RWPE2 (cell line): ENCODE measurements around the gene SLC29A3.

Experiments used
- ATAC-seq: fragments of 200-7000 bp; cut with Tn5 transposase; 3 replicates; pipeline ENCODE4 v1.9.1; 2021; ENCODE audit warnings: low read depth
- DNase-seq: peaks from one replicate; pipeline ENCODE4 v3.0.0-alpha.2; 2020; ENCODE audit warnings: low spot score
- H3K27ac ChIP-seq: fragments of 450-650 bp; 2 replicates; pipeline ENCODE4 v1.5.1; 2017; ENCODE audit warnings: mild to moderate bottlenecking; ENCODE audit not compliant: poor library complexity, severe bottlenecking
- H3K27me3 ChIP-seq: fragments of 250-450 bp; sonication (Bioruptor Pico); 2 replicates; pipeline ENCODE4 v1.5.1; 2021; ENCODE audit warnings: mild to moderate bottlenecking, moderate library complexity; ENCODE audit not compliant: insufficient read depth, poor library complexity, severe bottlenecking
- H3K36me3 ChIP-seq: fragments of 250-450 bp; sonication (Bioruptor Pico); 2 replicates; pipeline ENCODE4 v1.5.1; 2020; ENCODE audit warnings: low read depth, mild to moderate bottlenecking, moderate library complexity
- H3K4me1 ChIP-seq: fragments of 250-450 bp; sonication (Bioruptor Pico); 2 replicates; pipeline ENCODE4 v1.5.1; 2021; ENCODE audit warnings: mild to moderate bottlenecking, moderate library complexity; ENCODE audit not compliant: insufficient read depth, poor library complexity, severe bottlenecking
- H3K4me3 ChIP-seq: fragments of 250-450 bp; sonication (Bioruptor Pico); 2 replicates; pipeline ENCODE4 v1.5.1; 2021; ENCODE audit warnings: mild to moderate bottlenecking, moderate library complexity; ENCODE audit not compliant: severe bottlenecking
- H3K9me3 ChIP-seq: fragments of 250-450 bp; sonication (Bioruptor Pico); 2 replicates; pipeline ENCODE4 v1.5.1; 2021; ENCODE audit warnings: mild to moderate bottlenecking, moderate library complexity; ENCODE audit not compliant: severe bottlenecking
- TF ChIP-seq, protein P1 (sequence below): fragments of 450-650 bp; IDR thresholded peaks from one replicate; pipeline ENCODE4 v1.5.1; 2017; ENCODE audit warnings: mild to moderate bottlenecking, moderate library complexity; ENCODE audit not compliant: poor library complexity, severe bottlenecking

Gene SLC29A3

GRCh38 chr10:71338728-71339495 lies 19.9 kb downstream of the SLC29A3 start:
- Histone ChIP-seq H3K27me3 (no peaks in the 10 kb centered on the region), H3K4me3 (no peak overlapping the region), H3K36me3 (no peaks in the 10 kb centered on the region), H3K9me3 (no peaks in the 10 kb centered on the region), H3K4me1 (peaks cover 16% of the 10 kb centered on the region), H3K27ac (peak overlapping the region; percentile 8)
- TF ChIP-seq, protein P1, sequence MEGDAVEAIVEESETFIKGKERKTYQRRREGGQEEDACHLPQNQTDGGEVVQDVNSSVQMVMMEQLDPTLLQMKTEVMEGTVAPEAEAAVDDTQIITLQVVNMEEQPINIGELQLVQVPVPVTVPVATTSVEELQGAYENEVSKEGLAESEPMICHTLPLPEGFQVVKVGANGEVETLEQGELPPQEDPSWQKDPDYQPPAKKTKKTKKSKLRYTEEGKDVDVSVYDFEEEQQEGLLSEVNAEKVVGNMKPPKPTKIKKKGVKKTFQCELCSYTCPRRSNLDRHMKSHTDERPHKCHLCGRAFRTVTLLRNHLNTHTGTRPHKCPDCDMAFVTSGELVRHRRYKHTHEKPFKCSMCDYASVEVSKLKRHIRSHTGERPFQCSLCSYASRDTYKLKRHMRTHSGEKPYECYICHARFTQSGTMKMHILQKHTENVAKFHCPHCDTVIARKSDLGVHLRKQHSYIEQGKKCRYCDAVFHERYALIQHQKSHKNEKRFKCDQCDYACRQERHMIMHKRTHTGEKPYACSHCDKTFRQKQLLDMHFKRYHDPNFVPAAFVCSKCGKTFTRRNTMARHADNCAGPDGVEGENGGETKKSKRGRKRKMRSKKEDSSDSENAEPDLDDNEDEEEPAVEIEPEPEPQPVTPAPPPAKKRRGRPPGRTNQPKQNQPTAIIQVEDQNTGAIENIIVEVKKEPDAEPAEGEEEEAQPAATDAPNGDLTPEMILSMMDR = no peak
- DNase-seq (no peak), ATAC-seq (no peak)

DNA sequence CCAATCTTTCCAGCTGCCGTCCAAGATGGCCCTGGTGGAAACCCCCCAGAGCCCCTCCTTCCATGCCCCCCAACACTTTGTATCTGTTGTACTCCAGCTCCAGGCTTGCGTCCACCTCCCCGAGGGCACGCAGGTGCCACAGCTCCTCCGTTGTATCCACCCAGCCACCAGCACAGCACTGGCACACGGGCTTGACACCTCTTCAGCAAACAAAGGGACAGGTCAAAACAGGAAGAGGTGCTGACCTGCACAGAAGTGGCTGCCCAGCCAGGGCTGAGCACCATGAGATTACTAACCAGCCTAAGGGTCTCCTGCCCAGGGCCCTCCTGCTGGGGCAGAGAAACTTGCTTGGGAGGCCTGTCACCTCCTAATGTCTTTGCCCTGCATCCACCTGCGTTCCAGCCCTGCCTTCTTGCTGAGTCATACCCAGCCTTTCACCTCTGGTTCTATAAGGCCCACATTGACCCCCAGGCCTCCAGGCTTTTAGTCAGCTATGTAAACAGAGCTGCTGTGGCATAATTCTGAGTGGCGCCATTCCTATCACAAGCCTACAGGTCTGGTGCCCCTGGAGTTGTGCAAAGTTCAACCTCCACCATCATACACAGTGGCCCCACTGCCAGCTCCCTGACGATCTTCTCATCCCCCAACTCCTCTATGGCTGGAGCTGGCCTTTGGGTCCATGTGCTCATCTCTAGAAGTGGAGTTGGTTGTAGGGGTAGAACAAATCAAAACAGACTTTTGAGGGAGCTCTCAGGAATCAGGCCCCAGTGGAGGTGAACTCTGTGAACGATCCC lies 20.9 kb downstream of the SLC29A3 start:
- peak; percentile 82 for DNase-seq
- H3K27ac ChIP-seq = peak overlapping the region; percentile 8

DNA sequence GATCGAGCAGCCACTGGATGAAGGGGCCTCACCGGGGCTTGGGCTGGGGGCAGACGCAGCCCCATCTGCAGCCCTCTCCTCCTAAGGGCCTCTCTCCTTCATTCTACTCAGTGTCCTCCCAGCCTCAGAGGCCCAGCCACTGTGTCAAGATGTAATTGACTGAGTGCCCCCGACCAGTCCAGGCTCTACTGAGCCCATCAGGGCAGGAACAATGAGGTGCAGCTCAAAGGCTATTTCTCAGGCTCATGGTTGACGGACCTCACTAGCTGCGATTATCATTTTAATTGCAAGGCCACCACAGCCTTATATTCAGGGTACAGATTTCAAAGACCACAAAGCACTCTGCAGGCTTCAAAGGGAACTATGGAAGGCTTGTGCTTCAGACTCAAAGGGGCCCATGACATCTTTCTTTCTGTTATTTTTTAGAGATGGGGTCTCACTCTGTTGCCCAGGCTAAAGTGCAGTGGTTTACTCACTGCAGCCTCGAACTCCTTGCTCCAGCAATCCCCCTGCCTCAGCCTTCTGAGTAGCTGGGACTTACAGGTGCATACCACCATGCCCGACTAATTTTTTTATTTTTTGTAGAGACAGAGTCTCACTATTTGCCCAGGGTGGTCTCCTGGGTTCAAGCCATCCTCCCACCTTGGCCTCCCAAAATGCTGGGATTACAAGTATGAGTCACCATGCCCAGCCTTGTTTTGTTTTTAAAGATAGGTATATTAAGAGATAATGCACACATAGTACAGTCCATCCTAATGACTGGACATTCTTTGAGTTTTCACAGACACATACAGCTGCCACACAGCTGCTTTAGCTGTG lies 23.7 kb downstream of the SLC29A3 start:
- Histone ChIP-seq H3K36me3 (no peaks in the 10 kb centered on the region), H3K4me3 (no peak overlapping the region), H3K9me3 (no peaks in the 10 kb centered on the region), H3K27ac (no peak overlapping the region), H3K4me1 (peaks cover 16% of the 10 kb centered on the region), H3K27me3 (no peaks in the 10 kb centered on the region)
- DNase-seq (no peak), ATAC-seq (no peak)
- TF ChIP-seq, protein P1 = no peak

More for the DNA sequence above, 20.9 kb downstream of the SLC29A3 start:
- H3K4me3 ChIP-seq = no peak overlapping the region
- no peaks in the 10 kb centered on the region for H3K9me3 ChIP-seq
- H3K36me3 ChIP-seq = no peaks in the 10 kb centered on the region
- ATAC-seq = peak; percentile 93
- H3K27me3 ChIP-seq = no peaks in the 10 kb centered on the region
- TF ChIP-seq, protein P1 = no peak
- peaks cover 16% of the 10 kb centered on the region for H3K4me1 ChIP-seq

DNA sequence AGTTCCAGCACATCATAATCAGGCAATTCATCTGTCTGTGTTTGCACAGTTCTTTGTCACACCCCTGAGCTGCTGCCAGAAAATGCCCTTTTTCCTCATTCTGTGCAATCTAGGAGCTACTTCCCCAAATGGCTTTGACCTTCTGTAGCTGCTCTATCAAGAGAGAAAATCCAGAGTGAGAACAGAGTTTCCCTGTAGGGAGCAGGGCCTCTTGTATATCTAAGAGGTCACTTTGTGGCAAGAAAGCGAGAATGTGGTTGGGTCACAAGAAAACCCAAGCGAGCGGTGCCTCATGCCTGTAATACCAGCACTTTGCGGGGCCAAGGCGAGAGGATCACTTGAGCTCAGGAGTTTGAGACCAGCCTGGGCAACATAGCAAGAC lies 24.3 kb downstream of the SLC29A3 start:
- H3K4me3 ChIP-seq = no peak overlapping the region
- no peak overlapping the region for H3K27ac ChIP-seq
- H3K27me3 ChIP-seq = no peaks in the 10 kb centered on the region
- H3K36me3 ChIP-seq = no peaks in the 10 kb centered on the region
- peaks cover 16% of the 10 kb centered on the region for H3K4me1 ChIP-seq
- TF ChIP-seq, protein P1 = no peak
- DNase-seq = no peak
- H3K9me3 ChIP-seq = no peaks in the 10 kb centered on the region
- ATAC-seq = no peak
